ENCODE results near the gene ENTPD5.
"Not testable (repeated sequence)": the region's sequence is repeated elsewhere in the genome, so short reads cannot be mapped to it uniquely, and the experiment has no call there.

The ENTPD5 gene

GRCh38 chr14:73944432-73945158 is 74.5 kb downstream of the ENTPD5 start:
- DNase-seq (ENCODE audit: low read depth in 2 of 2), result no peak

- no peak for DNase-seq (ENCODE audit: low read depth in 2 of 2)
Observed at GRCh38 chr14:73943083-73943482, 76.0 kb downstream of the ENTPD5 start.

- DNase-seq (ENCODE audit: low read depth in 2 of 2), result no peak
Observed at GRCh38 chr14:73942180-73942579, 76.9 kb downstream of the ENTPD5 start.

GRCh38 chr14:73937012-73937411 is 82.1 kb downstream of the ENTPD5 start:
- DNase-seq (ENCODE audit: low read depth in 2 of 2), result no peak

- DNase-seq (ENCODE audit: low read depth in 2 of 2), result no peak
Observed at GRCh38 chr14:73936548-73936947, 82.5 kb downstream of the ENTPD5 start.

GRCh38 chr14:73935666-73936065 is 83.4 kb downstream of the ENTPD5 start:
- no peak for DNase-seq (ENCODE audit: low read depth in 2 of 2)

GRCh38 chr14:73924337-73924736 is 94.8 kb downstream of the ENTPD5 start:
- no peak for DNase-seq (ENCODE audit: low read depth in 2 of 2)

- DNase-seq (ENCODE audit: low read depth in 2 of 2), result not testable (repeated sequence)
Observed at GRCh38 chr14:73919457-73919856, 99.6 kb downstream of the ENTPD5 start.

GRCh38 chr14:73916324-73916723 is 102.8 kb downstream of the ENTPD5 start:
- DNase-seq (ENCODE audit: low read depth in 2 of 2), result no peak

- no peak for DNase-seq (ENCODE audit: low read depth in 2 of 2)
Observed at GRCh38 chr14:73913256-73913655, 105.8 kb downstream of the ENTPD5 start.

GRCh38 chr14:73909681-73910080 is 109.4 kb downstream of the ENTPD5 start:
- DNase-seq (ENCODE audit: low read depth in 2 of 2), result no peak

All from stimulated activated CD4-positive, alpha-beta T cell treated with anti-CD3 and anti-CD28 coated beads, Interleukin-15, amount 100 ng/mL, for 48 hours (primary cell).